Gastroesophageal sphincter (tissue), 3 donors: ENCODE results near the gene SUGCT.

Experiments used
- EP300 ChIP-seq: sonication (generic); formaldehyde crosslinking; IDR thresholded peaks from one replicate; pipeline ENCODE4 v1.6.1; 2017; ENCODE audit warnings: antibody characterized with exemption, mild to moderate bottlenecking
- POLR2A ChIP-seq, 2 donors: fragments of 450-650 bp; IDR thresholded peaks; one replicate each; pipeline ENCODE4 v1.6.1; 2017; ENCODE audit warnings: antibody characterized with exemption in 2 of 2, mild to moderate bottlenecking in 2 of 2, moderate library complexity in 1 of 2
- POLR2AphosphoS5 ChIP-seq: sonication (generic); formaldehyde crosslinking; IDR thresholded peaks from one replicate; pipeline ENCODE4 v1.6.1; 2017; ENCODE audit warnings: antibody characterized with exemption
- TF ChIP-seq, protein P1 (sequence below), 4 experiments: fragments of 200-600 bp in 2 of 4; fragments of 450-650 bp in 2 of 4; sonication (generic) in 1 of 4; IDR thresholded peaks; one replicate each; pipeline ENCODE4 v1.5.1; 2017 to 2019; ENCODE audit warnings: antibody characterized with exemption in 4 of 4, mild to moderate bottlenecking in 2 of 4, moderate library complexity in 2 of 4

DNA sequence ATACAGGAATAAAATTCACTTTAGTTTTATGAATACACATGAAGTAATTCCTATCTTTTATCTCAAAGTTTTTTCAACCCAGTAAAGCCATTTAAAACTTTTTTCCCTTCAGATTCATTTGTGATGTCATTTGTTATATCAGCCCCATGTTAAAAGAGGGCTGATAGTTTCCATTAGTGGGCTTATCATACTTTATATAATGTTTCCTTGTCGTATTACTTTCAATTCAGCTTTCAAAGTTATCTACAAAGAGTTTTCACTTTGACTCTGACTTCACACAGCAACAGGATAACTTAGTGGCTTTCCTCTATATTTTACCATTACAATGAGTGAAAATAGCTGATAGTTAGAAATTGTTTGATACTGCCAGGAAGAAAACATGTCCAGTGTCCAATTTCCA, 484.8 kb downstream of the SUGCT start:
- TF ChIP-seq, protein P1, sequence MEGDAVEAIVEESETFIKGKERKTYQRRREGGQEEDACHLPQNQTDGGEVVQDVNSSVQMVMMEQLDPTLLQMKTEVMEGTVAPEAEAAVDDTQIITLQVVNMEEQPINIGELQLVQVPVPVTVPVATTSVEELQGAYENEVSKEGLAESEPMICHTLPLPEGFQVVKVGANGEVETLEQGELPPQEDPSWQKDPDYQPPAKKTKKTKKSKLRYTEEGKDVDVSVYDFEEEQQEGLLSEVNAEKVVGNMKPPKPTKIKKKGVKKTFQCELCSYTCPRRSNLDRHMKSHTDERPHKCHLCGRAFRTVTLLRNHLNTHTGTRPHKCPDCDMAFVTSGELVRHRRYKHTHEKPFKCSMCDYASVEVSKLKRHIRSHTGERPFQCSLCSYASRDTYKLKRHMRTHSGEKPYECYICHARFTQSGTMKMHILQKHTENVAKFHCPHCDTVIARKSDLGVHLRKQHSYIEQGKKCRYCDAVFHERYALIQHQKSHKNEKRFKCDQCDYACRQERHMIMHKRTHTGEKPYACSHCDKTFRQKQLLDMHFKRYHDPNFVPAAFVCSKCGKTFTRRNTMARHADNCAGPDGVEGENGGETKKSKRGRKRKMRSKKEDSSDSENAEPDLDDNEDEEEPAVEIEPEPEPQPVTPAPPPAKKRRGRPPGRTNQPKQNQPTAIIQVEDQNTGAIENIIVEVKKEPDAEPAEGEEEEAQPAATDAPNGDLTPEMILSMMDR (IDR thresholded peaks at IDR 0.05), result no peak
- TF ChIP-seq POLR2A (IDR thresholded peaks at IDR 0.05) (no peak), EP300 (no peak), POLR2AphosphoS5 (no peak)
